Activated CD8-positive, alpha-beta memory T cell treated with anti-CD3 and anti-CD28 coated beads, Interleukin-2, amount 50 U/mL, for 1 hour (primary cell): ENCODE data around the gene EGLN2.
"Not testable (repeated sequence)": the region's sequence is repeated elsewhere in the genome, so short reads cannot be mapped to it uniquely, and the experiment has no call there.

ENCODE experiments used
- DNase-seq: peaks from one replicate; pipeline ENCODE4 v3.0.0-alpha.2; 2020; ENCODE audit errors: extremely low read depth

EGLN2 gene

GRCh38 chr19:40802300-40803169 lies 3.5 kb downstream of the EGLN2 start:
- no peak for DNase-seq

GRCh38 chr19:40803170-40803856 lies 4.3 kb downstream of the EGLN2 start:
- DNase-seq = no peak

- peak; percentile 36 for DNase-seq
Observed at GRCh38 chr19:40803857-40804782, 5.1 kb downstream of the EGLN2 start.

GRCh38 chr19:40804783-40805242 lies 5.8 kb downstream of the EGLN2 start:
- no peak for DNase-seq

- no peak for DNase-seq
Observed at GRCh38 chr19:40805258-40805868, 6.4 kb downstream of the EGLN2 start.

- peak; percentile 57 for DNase-seq
Observed at GRCh38 chr19:40806423-40807146, 7.6 kb downstream of the EGLN2 start.

GRCh38 chr19:40807147-40808020 lies 8.4 kb downstream of the EGLN2 start:
- no peak for DNase-seq

- no peak for DNase-seq
Observed at GRCh38 chr19:40808021-40808325, 9.0 kb downstream of the EGLN2 start.

GRCh38 chr19:40808497-40808896 lies 9.5 kb downstream of the EGLN2 start:
- no peak for DNase-seq

- no peak for DNase-seq
Observed at GRCh38 chr19:40809358-40810086, 10.5 kb downstream of the EGLN2 start.

GRCh38 chr19:40810160-40810559 lies 11.2 kb downstream of the EGLN2 start:
- no peak for DNase-seq

GRCh38 chr19:40810649-40811408 lies 11.8 kb downstream of the EGLN2 start:
- not testable (repeated sequence) for DNase-seq

GRCh38 chr19:40811478-40812341 lies 12.7 kb downstream of the EGLN2 start:
- DNase-seq = no peak

GRCh38 chr19:40812571-40812970 lies 13.6 kb downstream of the EGLN2 start:
- not testable (repeated sequence) for DNase-seq

- no peak for DNase-seq
Observed at GRCh38 chr19:40813182-40813581, 14.2 kb downstream of the EGLN2 start.

GRCh38 chr19:40815223-40815622 lies 16.2 kb downstream of the EGLN2 start:
- no peak for DNase-seq
